Measurements from ENCODE around the gene ANKFY1.

DNA sequence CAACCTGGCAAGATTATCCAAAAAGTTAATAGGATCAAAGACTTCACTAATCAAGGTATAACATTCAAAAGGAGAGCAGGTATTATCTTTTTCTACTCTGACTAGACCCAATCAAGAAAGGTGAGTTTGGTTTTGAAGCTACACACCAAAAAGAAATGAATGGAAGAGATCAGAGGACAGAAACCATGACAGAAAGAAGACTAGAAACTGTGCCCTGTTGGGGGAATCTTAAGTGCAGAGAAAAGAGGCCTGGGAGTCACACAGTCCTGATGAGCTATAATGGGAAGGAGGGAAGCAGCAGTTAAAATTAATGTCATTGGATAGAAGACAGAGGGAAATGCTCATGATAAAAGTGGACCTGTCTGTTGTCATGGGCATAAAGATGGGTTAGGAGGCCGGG, 138.2 kb downstream of the ANKFY1 start:
- no peak for TF ChIP-seq JUN (IDR thresholded peaks at IDR 0.05; ENCODE audit: borderline replicate concordance, insufficient read depth, insufficient read length, low read depth)
- TF ChIP-seq, protein P1, sequence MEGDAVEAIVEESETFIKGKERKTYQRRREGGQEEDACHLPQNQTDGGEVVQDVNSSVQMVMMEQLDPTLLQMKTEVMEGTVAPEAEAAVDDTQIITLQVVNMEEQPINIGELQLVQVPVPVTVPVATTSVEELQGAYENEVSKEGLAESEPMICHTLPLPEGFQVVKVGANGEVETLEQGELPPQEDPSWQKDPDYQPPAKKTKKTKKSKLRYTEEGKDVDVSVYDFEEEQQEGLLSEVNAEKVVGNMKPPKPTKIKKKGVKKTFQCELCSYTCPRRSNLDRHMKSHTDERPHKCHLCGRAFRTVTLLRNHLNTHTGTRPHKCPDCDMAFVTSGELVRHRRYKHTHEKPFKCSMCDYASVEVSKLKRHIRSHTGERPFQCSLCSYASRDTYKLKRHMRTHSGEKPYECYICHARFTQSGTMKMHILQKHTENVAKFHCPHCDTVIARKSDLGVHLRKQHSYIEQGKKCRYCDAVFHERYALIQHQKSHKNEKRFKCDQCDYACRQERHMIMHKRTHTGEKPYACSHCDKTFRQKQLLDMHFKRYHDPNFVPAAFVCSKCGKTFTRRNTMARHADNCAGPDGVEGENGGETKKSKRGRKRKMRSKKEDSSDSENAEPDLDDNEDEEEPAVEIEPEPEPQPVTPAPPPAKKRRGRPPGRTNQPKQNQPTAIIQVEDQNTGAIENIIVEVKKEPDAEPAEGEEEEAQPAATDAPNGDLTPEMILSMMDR (IDR thresholded peaks at IDR 0.05; ENCODE audit: extremely low read depth in 1 of 2, insufficient read depth in 1 of 2, low read depth in 1 of 2, low read length in 2 of 2), result no peak
- TF ChIP-seq, protein P2, sequence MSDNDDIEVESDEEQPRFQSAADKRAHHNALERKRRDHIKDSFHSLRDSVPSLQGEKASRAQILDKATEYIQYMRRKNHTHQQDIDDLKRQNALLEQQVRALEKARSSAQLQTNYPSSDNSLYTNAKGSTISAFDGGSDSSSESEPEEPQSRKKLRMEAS (IDR thresholded peaks at IDR 0.05; ENCODE audit: insufficient read depth, insufficient read length), result no peak
- no peak for TF ChIP-seq POLR2A (IDR thresholded peaks at IDR 0.05; ENCODE audit: low read depth, low read length)
- TF ChIP-seq POLR2AphosphoS5 (IDR thresholded peaks at IDR 0.05; ENCODE audit: insufficient read depth, low read depth, low read length), result no peak
- TF ChIP-seq EZH2 (IDR thresholded peaks at IDR 0.05; ENCODE audit: borderline replicate concordance, low read depth, low read length, severe bottlenecking), result no peak

All from endothelial cell of umbilical vein (primary cell).